AG04450 (cell line): ENCODE measurements around the gene MBTPS1. TPM values are rescaled to one million over a fixed set of nuclear protein-coding genes. Genes with fewer than 3 reads are reported as not detected.

ENCODE experiments used
- CTCF ChIA-PET: fragments of 300-600, 350-600 bp; formaldehyde crosslinking; extraction: SDS; loops from one replicate; lab custom pipeline; 2022; ENCODE audit warnings: antibody characterized with exemption, inconsistent platforms; lab: Charles Lee
- POLR2A ChIA-PET: fragments of 350-600 bp; formaldehyde crosslinking; extraction: SDS; loops from one replicate; lab custom pipeline; 2021; ENCODE audit warnings: antibody characterized with exemption, inconsistent platforms; lab: Yijun Ruan, JAX
- DNase-seq: peaks from one replicate; pipeline ENCODE4 v3.0.0-alpha.2; 2011; ENCODE audit warnings: low read depth, low spot score
- H3K27ac ChIP-seq: one replicate; pipeline ENCODE4 v1.5.1; 2012; ENCODE audit warnings: low read depth, low read length, control low read depth
- H3K27me3 ChIP-seq: one replicate; pipeline ENCODE4 v1.6.0; 2012; ENCODE audit warnings: low read length; ENCODE audit not compliant: control insufficient read depth, insufficient read depth
- H3K4me3 ChIP-seq: 2 replicates; pipeline ENCODE4 v1.5.1; 2011; ENCODE audit warnings: mild to moderate bottlenecking, low read depth, low read length, control low read depth
- H3K9me3 ChIP-seq: 2 replicates; pipeline ENCODE4 v1.5.1; 2012; ENCODE audit warnings: low read length; ENCODE audit not compliant: control insufficient read depth, insufficient read depth
- polyA plus RNA-seq: library from polyadenylated mRNA; depleted of rRNA; stranded (reverse); fragments of >200 nt; gene quantifications from 2 replicates; pipeline ENCODE4 v1.2.3, GENCODE V29; 2011
- TF ChIP-seq, protein P1 (sequence below): IDR thresholded peaks from 2 replicates; pipeline ENCODE4 v1.5.1; 2011; ENCODE audit warnings: low read depth, low read length, control low read depth, inconsistent platforms

Gene MBTPS1
- polyA plus RNA-seq, 1 experiment = 116 TPM

GRCh38 chr16:84054271-84054670, 62.5 kb downstream of the MBTPS1 start:
- TF ChIP-seq, protein P1, sequence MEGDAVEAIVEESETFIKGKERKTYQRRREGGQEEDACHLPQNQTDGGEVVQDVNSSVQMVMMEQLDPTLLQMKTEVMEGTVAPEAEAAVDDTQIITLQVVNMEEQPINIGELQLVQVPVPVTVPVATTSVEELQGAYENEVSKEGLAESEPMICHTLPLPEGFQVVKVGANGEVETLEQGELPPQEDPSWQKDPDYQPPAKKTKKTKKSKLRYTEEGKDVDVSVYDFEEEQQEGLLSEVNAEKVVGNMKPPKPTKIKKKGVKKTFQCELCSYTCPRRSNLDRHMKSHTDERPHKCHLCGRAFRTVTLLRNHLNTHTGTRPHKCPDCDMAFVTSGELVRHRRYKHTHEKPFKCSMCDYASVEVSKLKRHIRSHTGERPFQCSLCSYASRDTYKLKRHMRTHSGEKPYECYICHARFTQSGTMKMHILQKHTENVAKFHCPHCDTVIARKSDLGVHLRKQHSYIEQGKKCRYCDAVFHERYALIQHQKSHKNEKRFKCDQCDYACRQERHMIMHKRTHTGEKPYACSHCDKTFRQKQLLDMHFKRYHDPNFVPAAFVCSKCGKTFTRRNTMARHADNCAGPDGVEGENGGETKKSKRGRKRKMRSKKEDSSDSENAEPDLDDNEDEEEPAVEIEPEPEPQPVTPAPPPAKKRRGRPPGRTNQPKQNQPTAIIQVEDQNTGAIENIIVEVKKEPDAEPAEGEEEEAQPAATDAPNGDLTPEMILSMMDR = no peak
- Histone ChIP-seq H3K27me3 (no peaks in the 10 kb centered on the region), H3K4me3 (no peak overlapping the region), H3K9me3 (no peaks in the 10 kb centered on the region; the same call in 1 of the 2 replicates), H3K27ac (no peak overlapping the region)
- CTCF ChIA-PET = interaction anchor here (2.0 to 5.1 kb wide), 2 partner anchors 9 to 11 kb away, joined by 14 to 33 read pairs; no protein-coding TSS in a partner anchor
- DNase-seq = no peak
- POLR2A ChIA-PET = no interaction called here

GRCh38 chr16:84053237-84053636, 63.5 kb downstream of the MBTPS1 start:
- CTCF ChIA-PET = interaction anchor here (0.5 to 5.1 kb wide), 3 partner anchors 10 to 39 kb away, joined by 5 to 33 read pairs (median 14); no protein-coding TSS in a partner anchor
- Histone ChIP-seq H3K4me3 (no peak overlapping the region), H3K9me3 (no peaks in the 10 kb centered on the region; the same call in 1 of the 2 replicates), H3K27me3 (no peaks in the 10 kb centered on the region), H3K27ac (no peak overlapping the region)
- no peak for DNase-seq
- TF ChIP-seq, protein P1 = no peak
- POLR2A ChIA-PET = no interaction called here

DNA sequence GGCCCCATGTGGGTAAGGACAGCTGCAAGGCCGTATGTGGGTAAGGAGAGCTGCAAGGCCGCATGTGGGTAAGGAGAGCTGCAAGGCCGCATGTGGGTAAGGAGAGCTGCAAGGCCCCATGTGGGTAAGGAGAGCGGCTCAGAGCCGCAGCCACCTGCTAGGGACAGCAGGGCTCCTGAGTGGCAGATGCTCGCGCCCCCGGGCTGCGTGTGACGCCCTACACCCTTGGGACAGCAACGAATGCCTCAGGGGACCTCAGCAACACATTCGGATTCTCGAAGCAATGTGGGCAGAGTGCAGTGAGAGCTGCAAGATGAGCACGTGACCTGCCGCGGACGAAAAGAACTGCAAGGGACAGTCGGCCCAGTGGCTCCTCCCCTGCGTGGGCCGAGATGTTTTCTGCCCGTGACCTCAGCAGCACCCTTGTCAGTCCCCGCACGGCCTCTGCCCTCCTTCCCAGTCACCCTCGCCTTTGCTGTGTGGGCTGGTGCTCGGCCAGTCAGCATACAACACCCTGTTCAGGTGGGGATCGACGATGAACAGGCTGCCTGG, 64.6 kb downstream of the MBTPS1 start:
- POLR2A ChIA-PET = no interaction called here
- CTCF ChIA-PET = interaction anchor here (2.2 kb wide), 1 partner anchor 13 kb away, joined by 7 read pairs; no protein-coding TSS in a partner anchor
- H3K27ac ChIP-seq = no peak overlapping the region
- TF ChIP-seq, protein P1 = no peak
- no peak overlapping the region for H3K4me3 ChIP-seq
- no peak for DNase-seq
- H3K27me3 ChIP-seq = no peaks in the 10 kb centered on the region
- no peaks in the 10 kb centered on the region; the same call in 1 of the 2 replicates for H3K9me3 ChIP-seq

- Histone ChIP-seq H3K9me3 (no peaks in the 10 kb centered on the region; the same call in 1 of the 2 replicates), H3K4me3 (no peak overlapping the region), H3K27ac (no peak overlapping the region), H3K27me3 (peaks cover 2% of the 10 kb centered on the region)
- ChIA-PET POLR2A (no interaction called here), CTCF (interaction anchor here (2.2 kb wide), 1 partner anchor 15 kb away, joined by 7 read pairs; no protein-coding TSS in a partner anchor)
- DNase-seq = no peak
- TF ChIP-seq, protein P1 = no peak
Measured at GRCh38 chr16:84050316-84050715, 66.4 kb downstream of the MBTPS1 start.

GRCh38 chr16:84049403-84050060, 67.2 kb downstream of the MBTPS1 start:
- Histone ChIP-seq H3K27ac (no peak overlapping the region), H3K9me3 (no peaks in the 10 kb centered on the region; the same call in 1 of the 2 replicates), H3K4me3 (no peak overlapping the region), H3K27me3 (peaks cover 8% of the 10 kb centered on the region)
- ChIA-PET CTCF (interaction anchor here (1.5 kb wide), 1 partner anchor 13 kb away, joined by 3 read pairs; no protein-coding TSS in a partner anchor), POLR2A (no interaction called here)
- TF ChIP-seq, protein P1 = no peak
- DNase-seq = no peak
